Skin epidermis (tissue), 12 donors: Measurements from ENCODE around the gene TRMT13.

Experiments used
- H3K27ac ChIP-seq, 21 experiments: fragments of 200-600 bp; sonication (generic) in 11 of 21; one replicate each; pipeline ENCODE4 v1.5.0; 2020; ENCODE audit warnings: mild to moderate bottlenecking in 3 of 21, inconsistent platforms in 2 of 21, moderate library complexity in 2 of 21
- H3K4me3 ChIP-seq, 7 experiments: fragments of 200-600 bp; sonication (generic) in 2 of 7; one replicate each; pipeline ENCODE4 v1.5.0; 2020; ENCODE audit warnings: inconsistent platforms in 2 of 7, mild to moderate bottlenecking in 2 of 7, moderate library complexity in 1 of 7

The TRMT13 gene

GRCh38 chr1:100132566-100133477 is at the start of gene TRMT13, which contains the start of gene SASS6:
Gene TRMT13, plus strand, starts transcription at chr1:100133163. Its CDS starts 6 bp downstream, at chr1:100133169.
Gene SASS6, minus strand, starts transcription at chr1:100132930. Its CDS starts 116 bp downstream, at chr1:100132814.
- Histone ChIP-seq H3K27ac (peak within 1 kb of the TSS in 19 of 21 experiments; percentile 49 to 85 (median 78)), H3K4me3 (peak within 1 kb of the TSS; percentile 63 to 91 (median 75))

GRCh38 chr1:100087396-100087795 is 45.6 kb upstream of the TRMT13 start:
- H3K4me3 ChIP-seq = no peak overlapping the region
- H3K27ac ChIP-seq = no peak overlapping the region

- Histone ChIP-seq H3K27ac (no peak overlapping the region), H3K4me3 (no peak overlapping the region)
These were observed 43.9 kb upstream of the TRMT13 start for GRCh38 chr1:100089082-100089481.

GRCh38 chr1:100090471-100090870 is 42.5 kb upstream of the TRMT13 start:
- Histone ChIP-seq H3K27ac (no peak overlapping the region), H3K4me3 (no peak overlapping the region)

GRCh38 chr1:100100202-100100601 is 32.8 kb upstream of the TRMT13 start:
- Histone ChIP-seq H3K27ac (no peak overlapping the region), H3K4me3 (no peak overlapping the region)

- H3K4me3 ChIP-seq = no peak overlapping the region
- H3K27ac ChIP-seq = no peak overlapping the region
These were observed 31.4 kb upstream of the TRMT13 start for GRCh38 chr1:100101564-100101963.

- Histone ChIP-seq H3K4me3 (no peak overlapping the region), H3K27ac (no peak overlapping the region)
These were observed 25.3 kb upstream of the TRMT13 start for GRCh38 chr1:100107696-100108095.

GRCh38 chr1:100109554-100110066 is 23.4 kb upstream of the TRMT13 start:
- Histone ChIP-seq H3K4me3 (no peak overlapping the region), H3K27ac (no peak overlapping the region)

- no peak overlapping the region for H3K4me3 ChIP-seq
- no peak overlapping the region for H3K27ac ChIP-seq
These were observed 17.4 kb upstream of the TRMT13 start for GRCh38 chr1:100115524-100115923.

- no peak overlapping the region for H3K4me3 ChIP-seq
- no peak overlapping the region for H3K27ac ChIP-seq
These were observed 10.8 kb upstream of the TRMT13 start for GRCh38 chr1:100122177-100122576.

- Histone ChIP-seq H3K27ac (no peak overlapping the region), H3K4me3 (no peak overlapping the region)
These were observed 5.7 kb upstream of the TRMT13 start for GRCh38 chr1:100127226-100127625.

- H3K27ac ChIP-seq = no peak overlapping the region
These were observed 2.3 kb upstream of the TRMT13 start for GRCh38 chr1:100130552-100131077.

GRCh38 chr1:100131623-100132022 is 1.3 kb upstream of the TRMT13 start:
- Histone ChIP-seq H3K27ac (no peak overlapping the region), H3K4me3 (peak overlapping the region in 4 of 7 experiments; percentile 68 to 81 (median 72))

More at GRCh38 chr1:100130552-100131077, 2.3 kb upstream of the TRMT13 start:
- H3K4me3 ChIP-seq = no peak overlapping the region

- Histone ChIP-seq H3K4me3 (no peak overlapping the region), H3K27ac (no peak overlapping the region)
These were observed 1.9 kb downstream of the TRMT13 start for GRCh38 chr1:100134872-100135271.

- no peak overlapping the region for H3K27ac ChIP-seq
- H3K4me3 ChIP-seq = no peak overlapping the region
These were observed 4.6 kb downstream of the TRMT13 start for GRCh38 chr1:100137602-100138001.

GRCh38 chr1:100141192-100141591 is 8.2 kb downstream of the TRMT13 start:
- Histone ChIP-seq H3K4me3 (no peak overlapping the region), H3K27ac (no peak overlapping the region)

- H3K27ac ChIP-seq = no peak overlapping the region
- H3K4me3 ChIP-seq = no peak overlapping the region
These were observed 9.4 kb downstream of the TRMT13 start for GRCh38 chr1:100142343-100142742.

GRCh38 chr1:100145116-100145515 is 12.2 kb downstream of the TRMT13 start:
- no peak overlapping the region for H3K4me3 ChIP-seq
- H3K27ac ChIP-seq = no peak overlapping the region

GRCh38 chr1:100146958-100147357 is 14.0 kb downstream of the TRMT13 start:
- Histone ChIP-seq H3K27ac (no peak overlapping the region), H3K4me3 (no peak overlapping the region)

GRCh38 chr1:100147875-100148274 is 14.9 kb downstream of the TRMT13 start:
- Histone ChIP-seq H3K4me3 (no peak overlapping the region), H3K27ac (no peak overlapping the region)

GRCh38 chr1:100151679-100152078 is 18.7 kb downstream of the TRMT13 start:
- H3K4me3 ChIP-seq = no peak overlapping the region
- H3K27ac ChIP-seq = no peak overlapping the region
